Glutamatergic neuron (in vitro differentiated cells): Measurements from ENCODE around the gene FBXW12. TPM values are rescaled to one million over a fixed set of nuclear protein-coding genes. Genes with fewer than 3 reads are reported as not detected.

ENCODE experiments used
- DNase-seq: peaks from one replicate; pipeline ENCODE4 v3.0.0; 2022
- H3K27ac Mint-ChIP-seq: one replicate; pipeline ENCODE4 v1.8.0; 2020; ENCODE audit warnings: mild to moderate bottlenecking, mixed read lengths, inconsistent platforms; ENCODE audit not compliant: unreplicated experiment
- H3K27me3 Mint-ChIP-seq: one replicate; pipeline ENCODE4 v1.8.0; 2020; ENCODE audit warnings: mild to moderate bottlenecking, moderate library complexity, mixed read lengths, inconsistent platforms; ENCODE audit not compliant: unreplicated experiment
- H3K36me3 Mint-ChIP-seq: one replicate; pipeline ENCODE4 v1.8.0; 2020; ENCODE audit warnings: mild to moderate bottlenecking, mixed read lengths, inconsistent platforms; ENCODE audit not compliant: unreplicated experiment
- H3K4me1 Mint-ChIP-seq: one replicate; pipeline ENCODE4 v1.8.0; 2020; ENCODE audit warnings: mild to moderate bottlenecking, low read depth, mixed read lengths, inconsistent platforms; ENCODE audit not compliant: unreplicated experiment
- H3K4me3 Mint-ChIP-seq: one replicate; pipeline ENCODE4 v1.8.0; 2020; ENCODE audit warnings: mild to moderate bottlenecking, mixed read lengths, inconsistent platforms; ENCODE audit not compliant: unreplicated experiment
- H3K9me3 Mint-ChIP-seq: one replicate; pipeline ENCODE4 v1.8.0; 2020; ENCODE audit warnings: mild to moderate bottlenecking, moderate library complexity, mixed read lengths, inconsistent platforms; ENCODE audit not compliant: unreplicated experiment
- CTCF ChIP-seq: fragments of 200-600 bp; sonication (generic); IDR thresholded peaks from one replicate; pipeline ENCODE4 v1.5.0; 2021; ENCODE audit not compliant: partially characterized antibody, unreplicated experiment
- total RNA-seq: library from RNA; stranded (reverse); fragmentation: NEBNext Ultra II Directional; extraction: Animal tissue kit (Norgen Biotek cat#: 25700); gene quantifications from one replicate; pipeline ENCODE4 v1.2.1, GENCODE V29; 2021; ENCODE audit not compliant: unreplicated experiment

Gene FBXW12
- total RNA-seq, 1 donor from 2014 or later, result 0.66 TPM

- peaks cover 18% of the 10 kb centered on the region for H3K27me3 Mint-ChIP-seq
- peaks cover 9% of the 10 kb centered on the region for H3K9me3 Mint-ChIP-seq
Measured at GRCh38 chr3:48426944-48427629, 55.1 kb downstream of the FBXW12 start.

GRCh38 chr3:48427630-48427962, 55.6 kb downstream of the FBXW12 start:
- Mint-ChIP-seq H3K36me3 (no peaks in the 10 kb centered on the region), H3K9me3 (peaks cover 9% of the 10 kb centered on the region), H3K27ac (peak overlapping the region; percentile 79), H3K4me1 (peaks cover 19% of the 10 kb centered on the region), H3K4me3 (peak overlapping the region; percentile 87), H3K27me3 (peaks cover 18% of the 10 kb centered on the region)
- DNase-seq, result no peak
- TF ChIP-seq CTCF, result no peak

More at GRCh38 chr3:48426944-48427629, 55.1 kb downstream of the FBXW12 start:
- TF ChIP-seq CTCF, result no peak
- DNase-seq, result no peak
- H3K4me1 Mint-ChIP-seq, result peaks cover 19% of the 10 kb centered on the region
- peak overlapping the region; percentile 79 for H3K27ac Mint-ChIP-seq
- H3K36me3 Mint-ChIP-seq, result no peaks in the 10 kb centered on the region
- H3K4me3 Mint-ChIP-seq, result peak overlapping the region; percentile 87

GRCh38 chr3:48428088-48428571, 56.1 kb downstream of the FBXW12 start:
- peak overlapping the region; percentile 87 for H3K4me3 Mint-ChIP-seq
- H3K4me1 Mint-ChIP-seq, result peaks cover 16% of the 10 kb centered on the region
- H3K36me3 Mint-ChIP-seq, result no peaks in the 10 kb centered on the region
- no peak for DNase-seq
- peaks cover 18% of the 10 kb centered on the region for H3K27me3 Mint-ChIP-seq
- H3K9me3 Mint-ChIP-seq, result peaks cover 9% of the 10 kb centered on the region
- peak overlapping the region; percentile 79 for H3K27ac Mint-ChIP-seq
- TF ChIP-seq CTCF, result no peak

GRCh38 chr3:48428572-48429316, 56.7 kb downstream of the FBXW12 start:
- Mint-ChIP-seq H3K4me3 (peak overlapping the region; percentile 87), H3K36me3 (no peaks in the 10 kb centered on the region), H3K9me3 (peaks cover 9% of the 10 kb centered on the region), H3K27me3 (peaks cover 18% of the 10 kb centered on the region), H3K4me1 (peaks cover 16% of the 10 kb centered on the region), H3K27ac (peak overlapping the region; percentile 79)
- DNase-seq, result peak; percentile 74
- TF ChIP-seq CTCF, result no peak
